Skeletal muscle satellite cell (primary cell): Measurements from ENCODE around the gene TAF6.

ENCODE experiments used
- H3K27me3 ChIP-seq: 2 replicates; pipeline ENCODE4 v1.7.0; 2013; ENCODE audit warnings: low read length; ENCODE audit not compliant: control insufficient read depth, insufficient read depth
- H3K36me3 ChIP-seq: 2 replicates; pipeline ENCODE4 v1.7.0; 2013; ENCODE audit warnings: mild to moderate bottlenecking, control low read depth, low read length; ENCODE audit not compliant: insufficient read depth
- H3K4me1 ChIP-seq: 2 replicates; pipeline ENCODE4 v1.7.0; 2013; ENCODE audit warnings: low read length; ENCODE audit not compliant: control insufficient read depth, insufficient read depth
- H3K4me2 ChIP-seq: 2 replicates; pipeline ENCODE4 v1.7.0; 2013; ENCODE audit warnings: mild to moderate bottlenecking, low read length
- H3K4me3 ChIP-seq: 2 replicates; pipeline ENCODE4 v1.7.0; 2013; ENCODE audit warnings: low read length
- H3K9ac ChIP-seq: 2 replicates; pipeline ENCODE4 v1.7.0; 2013; ENCODE audit warnings: mild to moderate bottlenecking, low read depth, low read length, moderate library complexity
- H3K9me3 ChIP-seq: replicated peaks from 2 replicates; pipeline ENCODE4 v1.7.0; 2013; ENCODE audit warnings: mild to moderate bottlenecking, control low read depth, low read length

The TAF6 gene

GRCh38 chr7:100074841-100075240 lies 44.3 kb downstream of the TAF6 start:
- Histone ChIP-seq H3K36me3 (peaks cover 89% of the 10 kb centered on the region), H3K9me3 (peaks cover 25% of the 10 kb centered on the region)

GRCh38 chr7:100072462-100072861 lies 46.7 kb downstream of the TAF6 start:
- H3K9me3 ChIP-seq: peaks cover 25% of the 10 kb centered on the region
- H3K4me1 ChIP-seq: no peaks in the 10 kb centered on the region
- no peak overlapping the region for H3K4me2 ChIP-seq
- no peak overlapping the region for H3K4me3 ChIP-seq
- H3K9ac ChIP-seq: no peak overlapping the region
- peaks cover 79% of the 10 kb centered on the region for H3K36me3 ChIP-seq
- no peaks in the 10 kb centered on the region for H3K27me3 ChIP-seq

More at GRCh38 chr7:100074841-100075240, 44.3 kb downstream of the TAF6 start:
- H3K9ac ChIP-seq: no peak overlapping the region
- H3K4me2 ChIP-seq: no peak overlapping the region
- H3K4me1 ChIP-seq: peaks cover 3% of the 10 kb centered on the region
- no peaks in the 10 kb centered on the region for H3K27me3 ChIP-seq
- H3K4me3 ChIP-seq: no peak overlapping the region

GRCh38 chr7:100071018-100071723 lies 48.0 kb downstream of the TAF6 start:
- Histone ChIP-seq H3K9me3 (peaks cover 25% of the 10 kb centered on the region), H3K4me3 (no peak overlapping the region), H3K36me3 (peaks cover 69% of the 10 kb centered on the region), H3K9ac (no peak overlapping the region), H3K27me3 (no peaks in the 10 kb centered on the region), H3K4me2 (no peak overlapping the region), H3K4me1 (no peaks in the 10 kb centered on the region)

GRCh38 chr7:100069991-100070390 lies 49.2 kb downstream of the TAF6 start:
- Histone ChIP-seq H3K36me3 (peaks cover 58% of the 10 kb centered on the region), H3K9me3 (peaks cover 25% of the 10 kb centered on the region), H3K4me1 (no peaks in the 10 kb centered on the region), H3K4me2 (no peak overlapping the region), H3K27me3 (no peaks in the 10 kb centered on the region), H3K4me3 (no peak overlapping the region), H3K9ac (no peak overlapping the region)

GRCh38 chr7:100066953-100067352 lies 52.2 kb downstream of the TAF6 start:
- Histone ChIP-seq H3K36me3 (peaks cover 38% of the 10 kb centered on the region), H3K4me3 (no peak overlapping the region), H3K27me3 (no peaks in the 10 kb centered on the region), H3K9ac (no peak overlapping the region), H3K4me2 (no peak overlapping the region), H3K4me1 (no peaks in the 10 kb centered on the region), H3K9me3 (peaks cover 18% of the 10 kb centered on the region)

- Histone ChIP-seq H3K4me2 (no peak overlapping the region), H3K27me3 (no peaks in the 10 kb centered on the region), H3K4me1 (no peaks in the 10 kb centered on the region), H3K4me3 (no peak overlapping the region), H3K36me3 (peaks cover 25% of the 10 kb centered on the region), H3K9me3 (peaks cover 5% of the 10 kb centered on the region), H3K9ac (no peak overlapping the region)
Measured at GRCh38 chr7:100065452-100066186, 53.5 kb downstream of the TAF6 start.

GRCh38 chr7:100064162-100064561 lies 55.0 kb downstream of the TAF6 start:
- Histone ChIP-seq H3K4me2 (no peak overlapping the region), H3K27me3 (no peaks in the 10 kb centered on the region), H3K36me3 (peaks cover 14% of the 10 kb centered on the region), H3K9me3 (no peaks in the 10 kb centered on the region), H3K4me3 (no peak overlapping the region), H3K4me1 (no peaks in the 10 kb centered on the region), H3K9ac (no peak overlapping the region)

GRCh38 chr7:100063376-100063775 lies 55.8 kb downstream of the TAF6 start:
- Histone ChIP-seq H3K9me3 (no peaks in the 10 kb centered on the region), H3K4me3 (no peak overlapping the region), H3K9ac (no peak overlapping the region), H3K4me1 (no peaks in the 10 kb centered on the region), H3K4me2 (no peak overlapping the region), H3K27me3 (no peaks in the 10 kb centered on the region), H3K36me3 (peaks cover 13% of the 10 kb centered on the region)

- no peak overlapping the region for H3K4me2 ChIP-seq
- no peak overlapping the region for H3K9ac ChIP-seq
- peaks cover 26% of the 10 kb centered on the region for H3K36me3 ChIP-seq
Measured at GRCh38 chr7:100061518-100062193, 57.5 kb downstream of the TAF6 start.

GRCh38 chr7:100059251-100059739 lies 59.9 kb downstream of the TAF6 start:
- Histone ChIP-seq H3K9me3 (no peaks in the 10 kb centered on the region), H3K27me3 (no peaks in the 10 kb centered on the region), H3K4me2 (no peak overlapping the region), H3K4me3 (no peak overlapping the region), H3K4me1 (no peaks in the 10 kb centered on the region), H3K9ac (no peak overlapping the region), H3K36me3 (peaks cover 22% of the 10 kb centered on the region)

More at GRCh38 chr7:100061518-100062193, 57.5 kb downstream of the TAF6 start:
- no peak overlapping the region for H3K4me3 ChIP-seq
- no peaks in the 10 kb centered on the region for H3K4me1 ChIP-seq
- H3K27me3 ChIP-seq: no peaks in the 10 kb centered on the region
- no peaks in the 10 kb centered on the region for H3K9me3 ChIP-seq
